ENCODE results near the gene ERV3-1. TPM values are rescaled to one million over a fixed set of nuclear protein-coding genes. Genes with fewer than 3 reads are reported as not detected.

Gene ERV3-1
- total and polyA plus RNA-seq, 12 donors: 2.0 to 9.3 (median 6.0) TPM

DNA sequence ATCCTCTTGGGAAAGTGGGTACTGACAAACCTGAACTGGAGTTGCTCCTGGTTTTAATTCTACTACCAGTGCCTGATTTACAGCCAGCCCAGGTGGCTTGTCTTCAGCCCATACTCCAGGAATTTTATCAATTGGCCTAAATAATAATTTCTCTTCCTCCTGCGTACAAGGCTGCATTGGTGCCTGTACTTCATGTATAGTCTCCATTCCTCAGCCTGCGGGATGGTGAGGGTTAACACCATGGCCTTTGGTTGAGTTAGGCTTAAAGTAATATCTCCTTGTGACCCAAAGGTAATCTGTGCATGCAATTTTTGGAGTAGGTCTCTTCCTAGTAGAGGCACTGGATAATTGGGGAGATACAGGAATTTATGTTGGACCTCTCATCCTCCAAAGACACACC, 10.2 kb downstream of the ERV3-1 start:
- Histone ChIP-seq H3K36me3 (peaks cover 0 to 31% (median 15%) of the 10 kb centered on the region in 9 donors), H3K4me1 (peaks cover 0 to 39% (median 15%) of the 10 kb centered on the region in 9 donors), H3K27ac (no peak overlapping the region), H3K27me3 (no peaks in the 10 kb centered on the region), H3K9me3 (peaks cover 0 to 98% (median 0%) of the 10 kb centered on the region in 11 donors), H3K4me3 (no peak overlapping the region)
- TF ChIP-seq, protein P1, sequence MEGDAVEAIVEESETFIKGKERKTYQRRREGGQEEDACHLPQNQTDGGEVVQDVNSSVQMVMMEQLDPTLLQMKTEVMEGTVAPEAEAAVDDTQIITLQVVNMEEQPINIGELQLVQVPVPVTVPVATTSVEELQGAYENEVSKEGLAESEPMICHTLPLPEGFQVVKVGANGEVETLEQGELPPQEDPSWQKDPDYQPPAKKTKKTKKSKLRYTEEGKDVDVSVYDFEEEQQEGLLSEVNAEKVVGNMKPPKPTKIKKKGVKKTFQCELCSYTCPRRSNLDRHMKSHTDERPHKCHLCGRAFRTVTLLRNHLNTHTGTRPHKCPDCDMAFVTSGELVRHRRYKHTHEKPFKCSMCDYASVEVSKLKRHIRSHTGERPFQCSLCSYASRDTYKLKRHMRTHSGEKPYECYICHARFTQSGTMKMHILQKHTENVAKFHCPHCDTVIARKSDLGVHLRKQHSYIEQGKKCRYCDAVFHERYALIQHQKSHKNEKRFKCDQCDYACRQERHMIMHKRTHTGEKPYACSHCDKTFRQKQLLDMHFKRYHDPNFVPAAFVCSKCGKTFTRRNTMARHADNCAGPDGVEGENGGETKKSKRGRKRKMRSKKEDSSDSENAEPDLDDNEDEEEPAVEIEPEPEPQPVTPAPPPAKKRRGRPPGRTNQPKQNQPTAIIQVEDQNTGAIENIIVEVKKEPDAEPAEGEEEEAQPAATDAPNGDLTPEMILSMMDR (IDR thresholded peaks at IDR 0.05): no peak
- WGBS, 2 donors: 98 to 100% methylated on average over 2 of the region's 2 CpGs
- no peak for ATAC-seq
- DNase-seq: no peak
- intact Hi-C loops (cut with DNase I): loop anchor here in 1 of 10 donors (10.0 kb wide), 1 partner anchor 82 kb away; no protein-coding TSS in a partner anchor

GRCh38 chr7:64993901-64994300, 12.6 kb downstream of the ERV3-1 start:
- Histone ChIP-seq H3K36me3 (peaks cover 0 to 47% (median 14%) of the 10 kb centered on the region in 9 donors), H3K4me3 (no peak overlapping the region), H3K27ac (no peak overlapping the region), H3K27me3 (no peaks in the 10 kb centered on the region), H3K4me1 (peaks cover 0 to 17% (median 6%) of the 10 kb centered on the region in 9 donors), H3K9me3 (peaks cover 0 to 100% (median 14%) of the 10 kb centered on the region in 11 donors)
- WGBS, 2 donors: 97 to 98% methylated on average over 7 of the region's 7 CpGs
- ATAC-seq (no peak), DNase-seq (no peak)
- TF ChIP-seq, protein P1 (IDR thresholded peaks at IDR 0.05): no peak
- intact Hi-C loops (cut with DNase I): loop anchor here in 1 of 10 donors (10.0 kb wide), 1 partner anchor 79 kb away; no protein-coding TSS in a partner anchor

DNA sequence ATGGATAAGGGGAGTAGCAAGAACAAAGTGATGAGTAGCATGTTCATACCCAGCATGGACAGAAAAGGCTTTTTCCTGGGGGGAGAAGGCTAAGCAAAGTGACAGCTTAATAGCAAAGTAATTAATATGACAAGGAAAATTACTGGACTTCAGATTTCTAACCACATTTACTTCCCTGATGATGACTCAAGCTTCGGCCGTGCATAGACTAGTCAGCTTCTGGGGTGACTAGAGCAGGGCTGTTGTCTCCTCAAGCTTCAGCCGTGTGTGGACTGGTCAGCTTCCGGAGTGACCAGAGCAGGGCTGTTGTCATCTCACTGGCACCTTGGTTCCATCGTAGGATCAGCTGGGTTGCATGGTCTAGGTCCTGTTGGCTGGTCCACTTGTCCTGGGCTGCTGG, 13.5 kb downstream of the ERV3-1 start:
- Histone ChIP-seq H3K9me3 (peaks cover 0 to 99% (median 17%) of the 10 kb centered on the region in 11 donors), H3K4me1 (peaks cover 0 to 8% (median 6%) of the 10 kb centered on the region in 9 donors), H3K27me3 (no peaks in the 10 kb centered on the region), H3K36me3 (peaks cover 0 to 50% (median 14%) of the 10 kb centered on the region in 9 donors), H3K4me3 (no peak overlapping the region), H3K27ac (no peak overlapping the region)
- intact Hi-C loops (cut with DNase I): loop anchor here in 1 of 10 donors (10.0 kb wide), 1 partner anchor 78 kb away; no protein-coding TSS in a partner anchor
- TF ChIP-seq, protein P1 (IDR thresholded peaks at IDR 0.05): no peak
- ATAC-seq (no peak), DNase-seq (no peak)
- 86 to 88% methylated on average over 5 of the region's 5 CpGs for WGBS, 2 donors

- H3K27me3 ChIP-seq: no peaks in the 10 kb centered on the region
- H3K36me3 ChIP-seq: peaks cover 0 to 70% (median 16%) of the 10 kb centered on the region in 9 donors
- H3K4me1 ChIP-seq: no peaks in the 10 kb centered on the region
- H3K4me3 ChIP-seq: no peak within 1 kb of the TSS
- DNase-seq (no peak), ATAC-seq (no peak)
- WGBS, 2 donors: 79 to 82% methylated on average over 4 of the region's 4 CpGs
- intact Hi-C loops (cut with DNase I): loop anchor here in 1 of 10 donors (10.0 kb wide), 1 partner anchor 76 kb away; no protein-coding TSS in a partner anchor
- H3K27ac ChIP-seq: no peak within 1 kb of the TSS
- H3K9me3 ChIP-seq: peaks cover 0 to 99% (median 19%) of the 10 kb centered on the region in 11 donors
- TF ChIP-seq, protein P1 (IDR thresholded peaks at IDR 0.05): no peak
These were observed 15.6 kb downstream of the ERV3-1 start, which contains the start of gene ZNF117 for GRCh38 chr7:64990936-64991335. TSS of gene ZNF117 (minus strand) at chr7:64991036.

All from heart right ventricle (tissue), 16 donors.